VCaP (cell line): Measurements from ENCODE around the gene LMF1.

Experiments used
- H3K27ac ChIP-seq: fragments of 450-650 bp; 2 replicates; pipeline ENCODE4 v1.5.1; 2017
- CTCF ChIP-seq: fragments of 450-650 bp; conservative IDR thresholded peaks from 2 replicates; pipeline ENCODE4 v1.5.1; 2017; ENCODE audit warnings: mild to moderate bottlenecking, moderate library complexity

Gene LMF1

GRCh38 chr16:893360-893759 lies 77.4 kb downstream of the LMF1 start:
- TF ChIP-seq CTCF = 0 out of 2 replicates have a peak, but pooled peaks have one; percentile 21
- H3K27ac ChIP-seq = no peak overlapping the region

- no peak for TF ChIP-seq CTCF
Observed at GRCh38 chr16:892536-893255, 78.1 kb downstream of the LMF1 start.

GRCh38 chr16:892006-892405 lies 78.8 kb downstream of the LMF1 start:
- H3K27ac ChIP-seq = no peak overlapping the region
- no peak for TF ChIP-seq CTCF

More at GRCh38 chr16:892536-893255, 78.1 kb downstream of the LMF1 start:
- H3K27ac ChIP-seq = no peak overlapping the region

GRCh38 chr16:891353-891740 lies 79.4 kb downstream of the LMF1 start:
- H3K27ac ChIP-seq = no peak overlapping the region
- no peak for TF ChIP-seq CTCF

GRCh38 chr16:890716-891352 lies 80.0 kb downstream of the LMF1 start:
- no peak overlapping the region for H3K27ac ChIP-seq
- TF ChIP-seq CTCF = no peak

- TF ChIP-seq CTCF = no peak
- no peak overlapping the region for H3K27ac ChIP-seq
Observed at GRCh38 chr16:890217-890616, 80.6 kb downstream of the LMF1 start.

GRCh38 chr16:889586-889985 lies 81.2 kb downstream of the LMF1 start:
- no peak overlapping the region for H3K27ac ChIP-seq
- no peak for TF ChIP-seq CTCF
